Measurements from ENCODE around the gene RSPO4. TPM values are rescaled to one million over a fixed set of nuclear protein-coding genes. Genes with fewer than 3 reads are reported as not detected.
"Not testable (repeated sequence)": the region's sequence is repeated elsewhere in the genome, so short reads cannot be mapped to it uniquely, and the experiment has no call there.

The RSPO4 gene
- total RNA-seq, 1 donor from 2014 or later = 10.9 TPM

DNA sequence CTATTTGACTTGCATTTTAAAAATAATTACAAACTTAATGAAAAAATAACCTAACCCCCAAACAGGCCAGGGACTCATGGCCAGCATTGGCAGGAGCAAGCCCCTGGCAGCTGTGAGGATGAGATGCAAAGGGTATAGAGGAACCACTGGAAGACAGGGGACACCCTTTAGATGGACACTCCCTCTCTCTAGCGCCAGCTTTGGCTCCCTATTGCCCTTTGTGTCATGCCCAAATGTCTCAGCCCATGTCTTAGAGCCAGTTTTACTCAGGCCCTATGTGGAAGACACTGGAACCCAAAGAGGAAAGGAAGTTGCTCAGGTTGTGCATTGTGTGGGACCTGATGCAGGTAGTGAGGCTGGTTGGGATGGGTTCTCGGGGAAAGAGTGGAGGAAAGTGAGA is 34.9 kb upstream of the RSPO4 start:
- Histone ChIP-seq H3K4me3 (no peak overlapping the region), H3K27ac (no peak overlapping the region), H3K9me3 (no peaks in the 10 kb centered on the region), H3K36me3 (no peaks in the 10 kb centered on the region), H3K4me1 (no peaks in the 10 kb centered on the region), H3K27me3 (no peaks in the 10 kb centered on the region)
- no peak for TF ChIP-seq CTCF (IDR thresholded peaks at IDR 0.05)
- no peak for ATAC-seq
- intact Hi-C loops (cut with DNase I) = no loop called here
- DNase-seq = no peak

- ATAC-seq = no peak
- H3K27ac ChIP-seq = no peak overlapping the region
- no peak overlapping the region for H3K4me3 ChIP-seq
- H3K4me1 ChIP-seq = no peaks in the 10 kb centered on the region
- intact Hi-C loops (cut with DNase I) = no loop called here
- no peak for TF ChIP-seq CTCF (IDR thresholded peaks at IDR 0.05)
- no peak for DNase-seq
- no peaks in the 10 kb centered on the region for H3K9me3 ChIP-seq
- H3K27me3 ChIP-seq = no peaks in the 10 kb centered on the region
- H3K36me3 ChIP-seq = no peaks in the 10 kb centered on the region
Observed at GRCh38 chr20:1035466-1035865, 33.4 kb upstream of the RSPO4 start.

DNA sequence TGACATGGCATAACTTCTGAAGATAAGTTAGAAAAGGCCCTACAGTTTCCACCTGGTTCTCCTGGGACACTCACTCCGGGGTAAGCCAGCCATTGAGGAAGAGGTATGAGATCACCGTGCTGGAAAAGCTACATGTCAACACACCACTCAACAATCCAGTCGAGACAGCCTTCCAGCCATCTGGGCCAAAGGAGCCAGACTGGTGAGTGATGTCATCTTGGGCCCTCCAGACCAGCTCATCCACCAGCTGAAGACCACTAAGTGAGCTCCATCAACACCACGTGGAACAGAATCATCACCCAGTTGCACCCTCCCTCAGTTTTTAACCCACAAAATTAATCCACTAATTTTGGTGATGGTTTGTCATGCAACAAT is 32.3 kb upstream of the RSPO4 start:
- Histone ChIP-seq H3K4me3 (no peak overlapping the region), H3K27me3 (no peaks in the 10 kb centered on the region), H3K4me1 (no peaks in the 10 kb centered on the region), H3K9me3 (no peaks in the 10 kb centered on the region), H3K36me3 (no peaks in the 10 kb centered on the region), H3K27ac (no peak overlapping the region)
- TF ChIP-seq CTCF (IDR thresholded peaks at IDR 0.05) = no peak
- intact Hi-C loops (cut with DNase I) = no loop called here
- ATAC-seq (peak; percentile 59), DNase-seq (no peak)

- Histone ChIP-seq H3K4me1 (no peaks in the 10 kb centered on the region), H3K27ac (peak overlapping the region; percentile 47), H3K9me3 (no peaks in the 10 kb centered on the region), H3K27me3 (no peaks in the 10 kb centered on the region), H3K36me3 (no peaks in the 10 kb centered on the region), H3K4me3 (no peak overlapping the region)
- intact Hi-C loops (cut with DNase I) = no loop called here
- ATAC-seq = peak; percentile 91
- no peak for TF ChIP-seq CTCF (IDR thresholded peaks at IDR 0.05)
- peak; percentile 75 for DNase-seq
Observed at GRCh38 chr20:1033751-1034414, 31.8 kb upstream of the RSPO4 start.

- H3K27me3 ChIP-seq = no peaks in the 10 kb centered on the region
- ATAC-seq (no peak), DNase-seq (no peak)
- no peak overlapping the region for H3K27ac ChIP-seq
- no peak overlapping the region for H3K4me3 ChIP-seq
- H3K36me3 ChIP-seq = no peaks in the 10 kb centered on the region
- H3K9me3 ChIP-seq = no peaks in the 10 kb centered on the region
- H3K4me1 ChIP-seq = no peaks in the 10 kb centered on the region
- TF ChIP-seq CTCF (IDR thresholded peaks at IDR 0.05) = no peak
- intact Hi-C loops (cut with DNase I) = no loop called here
Observed at GRCh38 chr20:1029980-1030379, 27.9 kb upstream of the RSPO4 start.

DNA sequence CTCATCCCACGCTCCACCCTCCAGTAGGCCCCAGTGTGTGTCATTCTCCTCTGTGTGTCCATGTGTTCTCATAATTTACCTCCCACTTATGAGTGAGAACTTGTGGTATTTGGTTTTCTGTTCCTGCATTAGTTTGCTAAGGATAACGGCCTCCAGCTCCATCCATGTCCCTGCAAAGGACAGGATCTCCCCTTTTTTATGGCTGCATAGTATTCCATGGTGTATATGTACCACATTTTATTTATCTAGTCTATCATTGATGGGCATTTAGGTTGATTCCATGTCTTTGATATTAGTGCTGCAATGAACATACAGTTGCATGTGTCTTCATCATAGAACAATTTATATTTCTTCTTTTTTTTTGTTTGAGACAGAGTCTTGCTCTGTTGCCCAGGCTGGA is 24.1 kb upstream of the RSPO4 start:
- H3K27ac ChIP-seq; H3K4me1 ChIP-seq; H3K9me3 ChIP-seq; H3K4me3 ChIP-seq; ATAC-seq; DNase-seq; intact Hi-C loops (cut with DNase I); H3K27me3 ChIP-seq; H3K36me3 ChIP-seq: not testable (repeated sequence)
